HG03521 (cell line): ENCODE results near the gene PAQR5.
"Not testable (repeated sequence)": the region's sequence is repeated elsewhere in the genome, so short reads cannot be mapped to it uniquely, and the experiment has no call there.

Source experiments
- ATAC-seq: cut with Tn5 transposase; IDR thresholded peaks from one replicate; pipeline ENCODE4 v1.9.1; 2021; ENCODE audit warnings: mild to moderate bottlenecking, moderate library complexity; ENCODE audit not compliant: unreplicated experiment

Gene PAQR5

GRCh38 chr15:69298697-69299441, at the start of gene PAQR5:
PAQR5 (plus strand) TSS chr15:69298912; CDS start chr15:69360081, 61,169 bp downstream.
- ATAC-seq: no peak

- no peak for ATAC-seq
These were observed 45.6 kb upstream of the PAQR5 start for GRCh38 chr15:69253156-69253555.

GRCh38 chr15:69265347-69265955, 33.3 kb upstream of the PAQR5 start:
- no peak for ATAC-seq

- no peak for ATAC-seq
These were observed 27.5 kb upstream of the PAQR5 start for GRCh38 chr15:69271217-69271616.

- ATAC-seq: no peak
These were observed 26.6 kb upstream of the PAQR5 start for GRCh38 chr15:69272139-69272538.

- no peak for ATAC-seq
These were observed 25.8 kb upstream of the PAQR5 start for GRCh38 chr15:69272891-69273290.

GRCh38 chr15:69275074-69275670, 23.5 kb upstream of the PAQR5 start:
- no peak for ATAC-seq

GRCh38 chr15:69275933-69276560, 22.7 kb upstream of the PAQR5 start:
- ATAC-seq: no peak

GRCh38 chr15:69277316-69277715, 21.4 kb upstream of the PAQR5 start:
- ATAC-seq: no peak

- ATAC-seq: no peak
These were observed 19.1 kb upstream of the PAQR5 start for GRCh38 chr15:69279636-69280035.

- ATAC-seq: no peak
These were observed 17.9 kb upstream of the PAQR5 start for GRCh38 chr15:69280783-69281182.

GRCh38 chr15:69282104-69282743, 16.5 kb upstream of the PAQR5 start:
- no peak for ATAC-seq

GRCh38 chr15:69285834-69286233, 12.9 kb upstream of the PAQR5 start:
- no peak for ATAC-seq

- ATAC-seq: no peak
These were observed 10.7 kb upstream of the PAQR5 start for GRCh38 chr15:69288011-69288410.

GRCh38 chr15:69288531-69289341, 10.0 kb upstream of the PAQR5 start:
- no peak for ATAC-seq

GRCh38 chr15:69289342-69290146, 9.2 kb upstream of the PAQR5 start:
- ATAC-seq: no peak

GRCh38 chr15:69290346-69291164, 8.2 kb upstream of the PAQR5 start:
- ATAC-seq: no peak

GRCh38 chr15:69291651-69292050, 7.1 kb upstream of the PAQR5 start:
- ATAC-seq: not testable (repeated sequence)
